ENCODE data around the gene TYROBP. TPM values are rescaled to one million over a fixed set of nuclear protein-coding genes. Genes with fewer than 3 reads are reported as not detected.

TYROBP gene
- total and polyA plus RNA-seq, 7 donors: 71.5 to 211 (median 125) TPM

DNA sequence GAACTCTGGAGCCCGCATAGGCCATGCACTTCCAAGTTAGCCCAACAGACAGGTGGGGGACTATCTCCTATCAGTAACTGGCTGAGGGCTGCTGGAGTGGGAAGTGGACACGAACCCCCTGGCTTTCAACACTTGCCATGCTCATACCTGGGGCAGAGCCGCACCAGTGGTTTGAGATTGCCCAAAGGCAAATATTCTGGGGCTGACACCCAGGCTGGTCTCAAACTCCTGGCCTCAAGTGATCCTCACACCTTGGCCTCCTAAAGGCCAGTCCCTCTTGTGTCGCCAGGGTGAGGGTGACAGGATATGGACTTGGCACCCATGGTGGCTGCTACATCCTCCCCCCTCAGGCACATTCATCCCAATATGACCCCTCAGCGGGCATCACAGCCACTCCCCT lies 20.9 kb downstream of the TYROBP start:
- 93 to 95% methylated on average over 5 of the region's 5 CpGs for WGBS, 2 donors
- DNase-seq: no peak
- Histone ChIP-seq H3K36me3 (peaks cover 13 to 46% (median 29%) of the 10 kb centered on the region in 4 donors), H3K27me3 (no peaks in the 10 kb centered on the region), H3K27ac (no peak overlapping the region), H3K4me3 (no peak overlapping the region), H3K9me3 (no peaks in the 10 kb centered on the region), H3K4me1 (no peaks in the 10 kb centered on the region)
- TF ChIP-seq EP300 (IDR thresholded peaks at IDR 0.05): no peak
- no peak for TF ChIP-seq POLR2A (IDR thresholded peaks at IDR 0.05)
- no peak for TF ChIP-seq CTCF (IDR thresholded peaks at IDR 0.05)
- no peak for TF ChIP-seq POLR2AphosphoS5 (IDR thresholded peaks at IDR 0.05)
- intact Hi-C loops (cut with DNase I): no loop called here

GRCh38 chr19:35885904-35886303 lies 22.2 kb downstream of the TYROBP start:
- no peak overlapping the region for H3K27ac ChIP-seq
- no peaks in the 10 kb centered on the region for H3K9me3 ChIP-seq
- no peak for DNase-seq
- H3K27me3 ChIP-seq: no peaks in the 10 kb centered on the region
- no peak overlapping the region for H3K4me3 ChIP-seq
- intact Hi-C loops (cut with DNase I): no loop called here
- WGBS, 2 donors: 92 to 95% methylated on average over 8 of the region's 8 CpGs
- H3K4me1 ChIP-seq: no peaks in the 10 kb centered on the region
- peaks cover 13 to 40% (median 26%) of the 10 kb centered on the region in 4 donors for H3K36me3 ChIP-seq
- TF ChIP-seq CTCF (IDR thresholded peaks at IDR 0.05): no peak
- TF ChIP-seq POLR2AphosphoS5 (IDR thresholded peaks at IDR 0.05): no peak
- no peak for TF ChIP-seq POLR2A (IDR thresholded peaks at IDR 0.05)
- TF ChIP-seq EP300 (IDR thresholded peaks at IDR 0.05): no peak

DNA sequence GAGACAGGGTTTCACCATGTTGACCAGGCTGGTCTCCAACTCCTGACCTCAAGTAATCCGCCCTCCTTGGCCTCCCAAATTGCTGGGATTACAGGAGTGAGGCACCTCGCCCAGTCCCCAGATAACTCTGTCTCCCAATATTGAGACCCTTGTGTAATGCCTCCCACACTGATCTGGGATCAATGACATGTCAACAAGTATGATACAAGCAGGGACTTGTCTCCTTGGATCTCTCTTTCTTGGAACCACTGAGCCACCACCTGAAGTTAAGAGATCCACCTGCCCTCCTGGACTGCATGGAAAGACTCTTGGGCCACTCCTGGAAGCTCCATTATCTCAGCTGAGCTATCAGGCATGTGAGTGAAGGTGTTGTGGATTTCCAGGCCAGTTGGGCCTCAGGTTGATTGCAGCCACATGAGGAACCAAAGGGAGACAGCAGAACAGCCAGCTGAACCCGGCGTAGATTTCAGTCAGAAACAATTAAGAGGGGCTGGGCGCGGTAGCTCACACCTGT lies 22.8 kb downstream of the TYROBP start:
- DNase-seq: no peak
- Histone ChIP-seq H3K27ac (no peak overlapping the region), H3K9me3 (no peaks in the 10 kb centered on the region), H3K27me3 (no peaks in the 10 kb centered on the region), H3K36me3 (peaks cover 13 to 34% (median 25%) of the 10 kb centered on the region in 4 donors), H3K4me3 (no peak overlapping the region), H3K4me1 (no peaks in the 10 kb centered on the region)
- intact Hi-C loops (cut with DNase I): no loop called here
- WGBS, 2 donors: 90 to 91% methylated on average over 6 of the region's 6 CpGs
- TF ChIP-seq EP300 (IDR thresholded peaks at IDR 0.05) (no peak), CTCF (IDR thresholded peaks at IDR 0.05) (no peak), POLR2AphosphoS5 (IDR thresholded peaks at IDR 0.05) (no peak), POLR2A (IDR thresholded peaks at IDR 0.05) (no peak)

DNA sequence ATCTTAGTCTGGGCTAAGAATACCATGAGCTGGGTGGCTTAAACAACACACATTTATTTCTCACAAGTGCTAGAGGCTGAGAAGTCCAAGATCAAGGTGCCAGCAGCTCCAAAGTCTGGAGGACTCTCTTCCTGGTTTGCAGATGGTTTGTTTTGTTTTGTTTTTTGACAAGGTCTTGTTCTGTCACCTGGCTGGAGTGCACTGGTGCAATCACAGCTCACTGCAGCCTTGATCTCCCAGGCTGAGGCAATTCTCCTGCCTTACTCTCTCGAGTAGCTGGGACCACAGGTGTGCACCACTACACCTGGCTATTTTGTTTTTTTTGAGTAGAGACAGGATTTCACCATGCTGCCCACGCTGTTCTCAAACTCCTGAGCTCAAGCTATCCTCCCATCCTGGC lies 24.2 kb downstream of the TYROBP start:
- Histone ChIP-seq H3K9me3 (no peaks in the 10 kb centered on the region), H3K4me3 (no peak overlapping the region), H3K36me3 (peaks cover 3 to 20% (median 11%) of the 10 kb centered on the region in 4 donors), H3K27me3 (peaks cover 0 to 6% (median 3%) of the 10 kb centered on the region in 3 donors), H3K4me1 (peaks cover 0 to 6% (median 2%) of the 10 kb centered on the region in 4 donors), H3K27ac (no peak overlapping the region)
- intact Hi-C loops (cut with DNase I): loop anchor here (2.0 kb wide), 1 partner anchor 47 kb away; no protein-coding TSS in a partner anchor
- DNase-seq: no peak
- no peak for TF ChIP-seq POLR2A (IDR thresholded peaks at IDR 0.05)
- WGBS, 2 donors: 39 to 67% methylated on average over 2 of the region's 2 CpGs

- H3K27me3 ChIP-seq: peaks cover 0 to 20% (median 3%) of the 10 kb centered on the region in 3 donors
- no peak overlapping the region for H3K4me3 ChIP-seq
- DNase-seq: no peak
- intact Hi-C loops (cut with DNase I): loop anchor here (2.0 kb wide), 1 partner anchor 49 kb away; no protein-coding TSS in a partner anchor
- WGBS, 2 donors: 21 to 34% methylated on average over 8 of the region's 8 CpGs
- peaks cover 0 to 6% (median 2%) of the 10 kb centered on the region in 4 donors for H3K4me1 ChIP-seq
- TF ChIP-seq POLR2A (IDR thresholded peaks at IDR 0.05) (no peak), EP300 (IDR thresholded peaks at IDR 0.05) (no peak), CTCF (IDR thresholded peaks at IDR 0.05) (peak; percentile 26 to 49 (median 35))
- peaks cover 0 to 5% (median 0%) of the 10 kb centered on the region in 4 donors for H3K36me3 ChIP-seq
- no peak overlapping the region for H3K27ac ChIP-seq
- no peaks in the 10 kb centered on the region for H3K9me3 ChIP-seq
Measured at GRCh38 chr19:35882114-35882832, 25.8 kb downstream of the TYROBP start.
